Left ventricle myocardium inferior (tissue), 1 donor: ENCODE measurements around the gene IL6R. TPM values are rescaled to one million over a fixed set of nuclear protein-coding genes. Genes with fewer than 3 reads are reported as not detected.

Experiments used
- DNase-seq: peaks from one replicate; pipeline ENCODE4 v3.0.0-alpha.2; 2020
- H3K27ac ChIP-seq: fragments of 200-600 bp; replicated peaks from 2 replicates; pipeline ENCODE4 v1.8.0; 2021
- H3K27me3 ChIP-seq: fragments of 200-600 bp; 2 replicates; pipeline ENCODE4 v1.8.0; 2021; ENCODE audit warnings: low read depth
- H3K36me3 ChIP-seq: fragments of 200-600 bp; 2 replicates; pipeline ENCODE4 v1.8.0; 2021
- H3K4me1 ChIP-seq: fragments of 200-600 bp; 2 replicates; pipeline ENCODE4 v1.8.0; 2021
- H3K4me3 ChIP-seq: fragments of 200-600 bp; 2 replicates; pipeline ENCODE4 v1.8.0; 2021; ENCODE audit warnings: mild to moderate bottlenecking, moderate library complexity
- H3K9me3 ChIP-seq: fragments of 200-600 bp; replicated peaks from 2 replicates; pipeline ENCODE4 v1.8.0; 2021
- CTCF ChIP-seq: fragments of 200-600 bp; IDR thresholded peaks from 2 replicates; pipeline ENCODE4 v1.8.0; 2021; ENCODE audit warnings: antibody characterized with exemption, mild to moderate bottlenecking, borderline replicate concordance
- intact Hi-C: fragments of 100-400 bp; cut with micrococcal nuclease; formaldehyde crosslinking; loops from one replicate; pipeline ENCODE4 v1.11.0; 2022
- total RNA-seq: library from RNA; stranded (reverse); fragmentation: NEBNext Ultra II Directional; extraction: Animal tissue kit (Norgen Biotek cat#: 25700); gene quantifications from one replicate; pipeline ENCODE4 v1.2.1, GENCODE V29; 2021
- donor health status: DM: no; HTN: yes; CAD: no; lungs with severe emphysema.

Gene IL6R
- total RNA-seq, 1 donor from 2014 or later, result 10.5 TPM

GRCh38 chr1:154404511-154404931 is 622 bp upstream of the IL6R start:
- Histone ChIP-seq H3K27ac (peak overlapping the region; percentile 98), H3K4me1 (peaks cover 52% of the 10 kb centered on the region), H3K9me3 (no peaks in the 10 kb centered on the region), H3K4me3 (peak overlapping the region; percentile 88), H3K36me3 (no peaks in the 10 kb centered on the region), H3K27me3 (no peaks in the 10 kb centered on the region)
- no peak for TF ChIP-seq CTCF
- no peak for DNase-seq
- intact Hi-C loops, result loop anchor here (10.0 kb wide), 2 partner anchors 50 to 60 kb away; no protein-coding TSS in a partner anchor

- H3K36me3 ChIP-seq, result no peaks in the 10 kb centered on the region
- H3K27ac ChIP-seq, result peak overlapping the region; percentile 98
- peak; percentile 86 for DNase-seq
- intact Hi-C loops, result loop anchor here (10.0 kb wide), 2 partner anchors 51 to 59 kb away; no protein-coding TSS in a partner anchor
- H3K9me3 ChIP-seq, result no peaks in the 10 kb centered on the region
- H3K4me3 ChIP-seq, result peak overlapping the region; percentile 88
- H3K4me1 ChIP-seq, result peaks cover 67% of the 10 kb centered on the region
- TF ChIP-seq CTCF, result peak; percentile 60
- H3K27me3 ChIP-seq, result no peaks in the 10 kb centered on the region
Observed at GRCh38 chr1:154405747-154406571, 816 bp downstream of the IL6R start.

GRCh38 chr1:154406572-154406879 is 1.4 kb downstream of the IL6R start:
- no peaks in the 10 kb centered on the region for H3K27me3 ChIP-seq
- no peaks in the 10 kb centered on the region for H3K9me3 ChIP-seq
- H3K4me3 ChIP-seq, result peak overlapping the region; percentile 88
- intact Hi-C loops, result loop anchor here (10.0 kb wide), 2 partner anchors 52 to 58 kb away; no protein-coding TSS in a partner anchor
- peak overlapping the region; percentile 98 for H3K27ac ChIP-seq
- no peak for TF ChIP-seq CTCF
- no peak for DNase-seq
- no peaks in the 10 kb centered on the region for H3K36me3 ChIP-seq
- peaks cover 72% of the 10 kb centered on the region for H3K4me1 ChIP-seq

- H3K27ac ChIP-seq, result peak overlapping the region; percentile 98
- TF ChIP-seq CTCF, result no peak
Observed at GRCh38 chr1:154406886-154407197, 1.7 kb downstream of the IL6R start.

GRCh38 chr1:154407198-154408091 is 2.3 kb downstream of the IL6R start:
- Histone ChIP-seq H3K27ac (peak overlapping the region; percentile 98), H3K36me3 (no peaks in the 10 kb centered on the region), H3K4me1 (peaks cover 73% of the 10 kb centered on the region), H3K9me3 (no peaks in the 10 kb centered on the region), H3K27me3 (no peaks in the 10 kb centered on the region), H3K4me3 (peak overlapping the region; percentile 88)
- intact Hi-C loops, result loop anchor here (10.0 kb wide), 2 partner anchors 53 to 57 kb away; no protein-coding TSS in a partner anchor
- DNase-seq, result no peak
- TF ChIP-seq CTCF, result no peak

More at GRCh38 chr1:154406886-154407197, 1.7 kb downstream of the IL6R start:
- Histone ChIP-seq H3K9me3 (no peaks in the 10 kb centered on the region), H3K4me3 (peak overlapping the region; percentile 88), H3K36me3 (no peaks in the 10 kb centered on the region), H3K27me3 (no peaks in the 10 kb centered on the region), H3K4me1 (peaks cover 73% of the 10 kb centered on the region)
- intact Hi-C loops, result loop anchor here (10.0 kb wide), 2 partner anchors 52 to 58 kb away; no protein-coding TSS in a partner anchor
- DNase-seq, result no peak
